GM06990 (cell line): ENCODE data around the gene STAB2.

Experiments used
- DNase-seq: peaks from one replicate; pipeline ENCODE4 v3.0.0-alpha.2; 2011; ENCODE audit not compliant: insufficient read length; ENCODE audit errors: extremely low read depth
- H3K27me3 ChIP-seq: replicated peaks from 2 replicates; pipeline ENCODE4 v1.6.0; 2011; ENCODE audit warnings: low read length; ENCODE audit not compliant: control insufficient read depth, insufficient read depth
- H3K36me3 ChIP-seq: 2 replicates; pipeline ENCODE4 v1.5.1; 2011; ENCODE audit warnings: low read length; ENCODE audit not compliant: control insufficient read depth, insufficient read depth
- H3K4me3 ChIP-seq: replicated peaks from 2 replicates; pipeline ENCODE4 v1.5.1; 2011; ENCODE audit warnings: low read depth, mild to moderate bottlenecking, control low read depth, low read length
- CTCF ChIP-seq: IDR thresholded peaks from 2 replicates; pipeline ENCODE4 v1.5.1; 2011; ENCODE audit warnings: low read length, control low read depth, mild to moderate bottlenecking, inconsistent platforms; ENCODE audit not compliant: insufficient read depth, poor library complexity, severe bottlenecking

The STAB2 gene

DNA sequence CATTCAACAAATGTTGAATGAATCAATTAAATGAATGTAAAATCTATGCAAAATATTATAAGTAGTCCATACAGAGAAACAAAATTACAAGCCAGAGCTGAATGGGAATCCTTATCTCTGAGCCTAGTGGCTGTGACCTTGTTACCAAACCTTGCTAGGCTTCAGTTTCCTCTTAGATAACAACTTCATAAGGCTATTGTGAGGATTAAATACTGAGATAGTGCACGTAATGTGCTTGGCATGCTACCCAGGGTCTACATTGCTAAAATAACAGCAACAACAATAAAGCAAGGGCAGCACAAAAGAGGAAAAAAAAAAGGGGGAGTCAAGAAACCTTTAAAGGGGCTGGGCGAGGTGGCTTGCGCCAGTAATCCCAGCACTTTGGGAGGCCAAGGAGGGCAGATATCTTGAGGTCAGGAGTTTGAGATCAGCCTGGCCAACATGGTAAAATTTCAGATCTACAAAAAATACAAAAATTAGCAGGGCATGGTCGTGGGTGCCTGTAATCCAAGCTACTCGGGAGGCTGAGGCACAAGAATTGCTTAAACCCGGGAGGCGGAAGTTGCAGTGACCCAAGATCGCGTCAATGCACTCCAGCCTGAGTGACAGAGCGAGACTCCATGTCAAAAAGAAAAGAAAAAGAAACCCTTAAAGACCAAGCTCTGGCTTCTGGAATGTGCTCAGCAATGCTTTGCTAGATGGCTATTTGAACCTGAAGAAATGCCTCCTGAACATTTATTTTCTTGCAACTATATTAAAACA lies 14.1 kb downstream of the STAB2 start:
- H3K27me3 ChIP-seq = no peaks in the 10 kb centered on the region; the same call in 1 of the 2 replicates
- no peaks in the 10 kb centered on the region for H3K36me3 ChIP-seq
- no peak for DNase-seq
- no peak for TF ChIP-seq CTCF
- H3K4me3 ChIP-seq = no peak overlapping the region

DNA sequence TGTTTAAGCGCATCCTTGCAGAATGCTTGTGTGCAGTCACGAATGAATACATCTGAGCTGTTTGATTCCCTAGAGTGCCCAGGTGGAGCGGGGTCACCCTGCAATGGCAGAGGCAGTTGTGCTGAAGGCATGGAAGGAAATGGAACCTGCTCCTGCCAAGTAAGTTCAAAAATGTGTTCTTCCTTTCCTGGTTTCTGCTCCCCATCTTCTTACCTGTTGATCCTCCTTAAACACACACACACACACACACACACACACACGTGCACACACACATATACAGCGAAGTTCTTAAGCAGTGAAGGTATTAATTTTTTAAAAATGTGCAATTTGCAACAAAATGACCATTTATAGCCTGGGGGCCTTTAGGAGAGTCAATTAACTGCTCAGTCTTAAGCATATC lies 33.3 kb downstream of the STAB2 start:
- no peaks in the 10 kb centered on the region; the same call in 1 of the 2 replicates for H3K27me3 ChIP-seq
- TF ChIP-seq CTCF = no peak
- no peak overlapping the region for H3K4me3 ChIP-seq
- no peak for DNase-seq
- no peaks in the 10 kb centered on the region for H3K36me3 ChIP-seq

DNA sequence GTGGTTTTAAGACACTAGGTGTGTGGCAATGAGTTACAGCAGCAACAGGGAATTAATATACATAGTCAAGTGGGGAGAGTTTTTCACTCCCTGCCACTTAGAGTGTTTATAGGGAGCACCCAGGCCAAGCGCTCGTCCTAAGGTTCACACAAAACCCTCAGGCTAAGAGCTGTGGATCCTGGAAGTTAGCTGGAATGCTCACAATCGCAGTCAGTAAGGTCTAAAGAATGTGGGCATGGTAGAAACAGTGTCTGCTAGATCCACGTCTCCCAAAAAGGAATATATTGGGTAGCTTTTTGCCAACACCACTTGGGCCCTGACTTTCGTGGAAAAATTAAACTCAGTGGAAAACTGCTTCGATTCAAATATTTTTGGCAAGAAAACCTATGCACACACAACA lies 36.6 kb downstream of the STAB2 start:
- Histone ChIP-seq H3K4me3 (no peak overlapping the region), H3K36me3 (no peaks in the 10 kb centered on the region), H3K27me3 (no peaks in the 10 kb centered on the region; the same call in 1 of the 2 replicates)
- TF ChIP-seq CTCF = no peak
- DNase-seq = no peak

DNA sequence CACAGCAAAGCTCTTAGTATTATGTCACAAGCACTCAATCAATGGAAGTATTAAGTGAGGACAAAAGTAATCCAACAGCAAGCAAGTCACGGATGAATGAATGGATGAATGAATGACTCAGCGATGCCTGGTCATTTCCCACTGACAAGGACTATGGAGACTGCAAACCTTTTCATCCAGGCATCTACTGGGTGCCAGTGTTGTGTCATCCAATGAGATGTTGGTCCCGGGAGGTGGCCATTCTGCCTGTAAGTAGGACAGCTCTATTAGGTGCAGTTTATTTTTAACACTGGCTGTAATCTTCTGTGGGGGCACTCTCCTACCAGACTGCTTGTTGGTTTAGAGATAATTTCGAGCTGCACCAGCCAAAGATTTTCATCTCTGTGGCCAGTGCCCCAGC lies 39.4 kb downstream of the STAB2 start:
- Histone ChIP-seq H3K27me3 (no peaks in the 10 kb centered on the region), H3K4me3 (no peak overlapping the region), H3K36me3 (no peaks in the 10 kb centered on the region)
- TF ChIP-seq CTCF = no peak
- DNase-seq = no peak

- DNase-seq = no peak
- Histone ChIP-seq H3K4me3 (no peak overlapping the region), H3K36me3 (no peaks in the 10 kb centered on the region), H3K27me3 (no peaks in the 10 kb centered on the region)
- no peak for TF ChIP-seq CTCF
Observed at GRCh38 chr12:103627189-103627855, 40.2 kb downstream of the STAB2 start.
